Measurements from ENCODE around the gene CD38.

DNA sequence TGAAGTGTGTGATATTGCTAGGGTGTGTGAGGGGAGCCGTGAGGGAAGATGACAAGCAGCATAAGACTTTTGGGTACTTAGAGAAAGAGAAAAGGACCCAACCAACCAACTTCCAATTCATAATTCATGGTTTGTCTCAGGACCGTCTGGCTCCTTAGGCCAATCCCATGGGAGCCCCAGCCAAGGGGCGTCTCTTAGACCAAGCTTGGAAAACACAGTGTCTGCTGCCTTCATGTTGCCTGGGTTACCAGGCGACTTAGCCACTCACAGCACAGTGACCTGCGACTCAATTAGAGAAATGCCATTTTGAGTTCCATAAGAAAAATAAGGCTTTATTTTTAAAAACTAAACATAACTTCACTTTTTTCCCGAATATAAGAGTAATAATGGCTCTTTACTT, 42.6 kb upstream of the CD38 start:
- TF ChIP-seq, protein P1, sequence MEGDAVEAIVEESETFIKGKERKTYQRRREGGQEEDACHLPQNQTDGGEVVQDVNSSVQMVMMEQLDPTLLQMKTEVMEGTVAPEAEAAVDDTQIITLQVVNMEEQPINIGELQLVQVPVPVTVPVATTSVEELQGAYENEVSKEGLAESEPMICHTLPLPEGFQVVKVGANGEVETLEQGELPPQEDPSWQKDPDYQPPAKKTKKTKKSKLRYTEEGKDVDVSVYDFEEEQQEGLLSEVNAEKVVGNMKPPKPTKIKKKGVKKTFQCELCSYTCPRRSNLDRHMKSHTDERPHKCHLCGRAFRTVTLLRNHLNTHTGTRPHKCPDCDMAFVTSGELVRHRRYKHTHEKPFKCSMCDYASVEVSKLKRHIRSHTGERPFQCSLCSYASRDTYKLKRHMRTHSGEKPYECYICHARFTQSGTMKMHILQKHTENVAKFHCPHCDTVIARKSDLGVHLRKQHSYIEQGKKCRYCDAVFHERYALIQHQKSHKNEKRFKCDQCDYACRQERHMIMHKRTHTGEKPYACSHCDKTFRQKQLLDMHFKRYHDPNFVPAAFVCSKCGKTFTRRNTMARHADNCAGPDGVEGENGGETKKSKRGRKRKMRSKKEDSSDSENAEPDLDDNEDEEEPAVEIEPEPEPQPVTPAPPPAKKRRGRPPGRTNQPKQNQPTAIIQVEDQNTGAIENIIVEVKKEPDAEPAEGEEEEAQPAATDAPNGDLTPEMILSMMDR (conservative IDR thresholded peaks at IDR 0.05; ENCODE audit: low read depth, low read length): no peak
- TF ChIP-seq EZH2 (IDR thresholded peaks at IDR 0.05; ENCODE audit: borderline replicate concordance, low read depth, low read length, poor library complexity, severe bottlenecking): no peak

Measured in A673 (cell line).